ENCODE measurements around the gene NPEPL1.
"Not testable (repeated sequence)": the region's sequence is repeated elsewhere in the genome, so short reads cannot be mapped to it uniquely, and the experiment has no call there.

Gene NPEPL1

GRCh38 chr20:58712806-58713731, 20.5 kb downstream of the NPEPL1 start:
- no peak for DNase-seq (ENCODE audit: low read depth in 2 of 2)

GRCh38 chr20:58713801-58714339, 21.3 kb downstream of the NPEPL1 start:
- no peak for DNase-seq (ENCODE audit: low read depth in 2 of 2)

- no peak for DNase-seq (ENCODE audit: low read depth in 2 of 2)
Measured at GRCh38 chr20:58714340-58714922, 21.8 kb downstream of the NPEPL1 start.

- no peak for DNase-seq (ENCODE audit: low read depth in 2 of 2)
Measured at GRCh38 chr20:58714923-58715351, 22.3 kb downstream of the NPEPL1 start.

GRCh38 chr20:58715391-58715800, 22.8 kb downstream of the NPEPL1 start:
- DNase-seq (ENCODE audit: low read depth in 2 of 2) = no peak

- DNase-seq (ENCODE audit: low read depth in 2 of 2) = no peak
Measured at GRCh38 chr20:58715801-58716475, 23.3 kb downstream of the NPEPL1 start.

GRCh38 chr20:58716476-58717277, 24.1 kb downstream of the NPEPL1 start:
- no peak for DNase-seq (ENCODE audit: low read depth in 2 of 2)

- DNase-seq (ENCODE audit: low read depth in 2 of 2) = no peak
Measured at GRCh38 chr20:58717278-58718091, 24.9 kb downstream of the NPEPL1 start.

GRCh38 chr20:58718121-58718563, 25.5 kb downstream of the NPEPL1 start:
- no peak for DNase-seq (ENCODE audit: low read depth in 2 of 2)

- DNase-seq (ENCODE audit: low read depth in 2 of 2) = no peak
Measured at GRCh38 chr20:58718729-58719128, 26.1 kb downstream of the NPEPL1 start.

- DNase-seq (ENCODE audit: low read depth in 2 of 2) = no peak
Measured at GRCh38 chr20:58719258-58719657, 26.7 kb downstream of the NPEPL1 start.

GRCh38 chr20:58719971-58720371, 27.4 kb downstream of the NPEPL1 start:
- DNase-seq (ENCODE audit: low read depth in 2 of 2) = no peak

GRCh38 chr20:58720890-58721289, 28.3 kb downstream of the NPEPL1 start:
- no peak for DNase-seq (ENCODE audit: low read depth in 2 of 2)

- no peak for DNase-seq (ENCODE audit: low read depth in 2 of 2)
Measured at GRCh38 chr20:58721951-58722778, 29.6 kb downstream of the NPEPL1 start.

GRCh38 chr20:58722877-58723627, 30.5 kb downstream of the NPEPL1 start:
- no peak for DNase-seq (ENCODE audit: low read depth in 2 of 2)

- no peak for DNase-seq (ENCODE audit: low read depth in 2 of 2)
Measured at GRCh38 chr20:58723628-58723984, 31.0 kb downstream of the NPEPL1 start.

- DNase-seq (ENCODE audit: low read depth in 2 of 2) = not testable (repeated sequence)
Measured at GRCh38 chr20:58726156-58726555, 33.6 kb downstream of the NPEPL1 start.

- DNase-seq (ENCODE audit: low read depth in 2 of 2) = no peak
Measured at GRCh38 chr20:58731192-58731591, 38.6 kb downstream of the NPEPL1 start.

- DNase-seq (ENCODE audit: low read depth in 2 of 2) = no peak
Measured at GRCh38 chr20:58737198-58737597, 44.6 kb downstream of the NPEPL1 start.

Data from activated CD8-positive, alpha-beta memory T cell treated with anti-CD3 and anti-CD28 coated beads for 4 hours (primary cell).